HL-60/S4 (cell line): Measurements from ENCODE around the gene ATP2C2.
"Not testable (repeated sequence)": the region's sequence is repeated elsewhere in the genome, so short reads cannot be mapped to it uniquely, and the experiment has no call there.

ENCODE experiments used
- in situ Hi-C: fragments of 300-500 bp; cut with MboI; formaldehyde crosslinking; loops from 2 replicates; pipeline ENCODE4 v1.14.3; 2022; ENCODE audit warnings: low sequenced_read_pairs

Gene ATP2C2

GRCh38 chr16:84391151-84392030, 23.1 kb downstream of the ATP2C2 start:
- in situ Hi-C loops = no loop called here

- in situ Hi-C loops = no loop called here
These were observed 23.7 kb downstream of the ATP2C2 start for GRCh38 chr16:84392031-84392360.

- in situ Hi-C loops = not testable (repeated sequence)
These were observed 27.7 kb downstream of the ATP2C2 start for GRCh38 chr16:84396082-84396481.

DNA sequence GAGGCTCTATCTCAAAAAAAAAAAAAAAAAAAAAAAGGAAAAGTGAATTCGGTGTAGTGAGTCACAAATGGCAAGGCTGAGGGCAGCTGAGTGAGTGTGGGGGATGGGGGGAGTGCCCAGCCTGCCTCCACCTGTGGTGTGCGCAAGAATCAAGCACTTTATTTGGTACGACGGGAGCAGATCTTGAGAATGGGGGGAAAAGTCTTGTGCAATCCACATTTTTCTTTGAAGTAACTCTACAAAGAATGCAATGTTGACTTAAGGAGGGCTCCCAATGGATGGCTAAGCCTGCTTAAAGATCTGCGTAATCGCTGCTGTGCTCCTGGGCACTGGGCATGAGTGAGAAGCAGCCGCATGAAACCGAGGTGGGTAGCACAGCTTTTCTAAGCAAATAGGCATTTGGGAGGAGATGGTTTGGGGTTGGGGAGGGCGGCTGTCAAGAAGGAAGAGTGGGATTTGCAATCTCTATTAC, 28.2 kb downstream of the ATP2C2 start:
- in situ Hi-C loops = no loop called here

DNA sequence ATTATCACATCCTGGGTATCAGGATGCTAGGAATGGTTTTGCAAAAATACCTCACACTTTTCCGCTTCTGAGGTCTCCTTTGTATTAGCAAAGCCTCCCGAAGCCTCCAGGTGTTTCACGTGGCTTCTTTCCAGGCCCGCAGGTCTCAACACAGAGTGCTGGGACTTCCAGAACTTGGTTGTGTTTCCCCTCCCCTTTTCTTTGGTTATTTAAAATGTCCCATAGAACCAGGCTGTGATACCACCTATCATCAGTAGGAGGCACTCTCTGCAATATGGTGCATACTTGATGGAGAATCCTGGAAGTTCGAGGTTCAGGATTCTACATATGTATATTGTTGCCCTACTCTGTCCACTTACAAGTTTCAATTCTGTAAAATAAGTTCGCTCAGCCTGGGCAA, 28.8 kb downstream of the ATP2C2 start:
- in situ Hi-C loops = no loop called here

DNA sequence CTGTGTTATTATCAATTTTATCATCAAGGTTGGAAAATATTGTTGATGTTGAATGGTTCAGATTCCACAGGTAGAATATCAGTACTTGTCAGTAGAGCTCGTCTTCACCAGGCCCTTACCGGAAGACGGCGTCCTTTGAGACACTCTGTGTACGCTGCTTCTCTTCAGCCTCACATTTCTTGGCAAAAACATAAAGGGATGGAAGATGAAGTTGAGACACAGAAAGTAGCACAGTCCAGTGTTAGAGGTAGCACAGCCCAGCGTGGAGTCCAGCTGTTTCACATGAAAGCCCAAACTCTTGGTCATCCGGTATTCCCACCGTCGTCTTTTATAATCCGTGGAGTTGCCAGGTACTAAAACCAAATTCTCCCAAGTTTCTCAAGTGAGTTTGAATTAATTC, 30.4 kb downstream of the ATP2C2 start:
- in situ Hi-C loops = no loop called here

DNA sequence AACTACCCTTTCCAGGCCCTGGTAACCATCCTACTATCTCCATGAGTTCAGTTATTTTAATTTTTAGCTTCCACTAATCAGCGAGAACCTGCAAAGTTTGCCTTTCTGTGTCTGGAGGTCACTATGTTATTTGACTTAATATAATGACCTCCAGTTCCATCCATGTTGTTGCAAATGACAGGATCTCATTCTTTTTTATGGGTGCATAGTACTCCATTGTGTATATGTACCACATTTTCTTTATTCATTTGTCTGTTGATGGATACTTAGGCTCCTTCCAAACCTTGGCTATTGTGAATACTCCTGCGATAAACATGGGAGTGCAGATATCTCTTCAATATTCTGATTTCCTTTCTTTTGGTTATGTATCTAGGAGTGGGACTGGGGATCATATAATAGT, 31.6 kb downstream of the ATP2C2 start:
- in situ Hi-C loops = not testable (repeated sequence)

DNA sequence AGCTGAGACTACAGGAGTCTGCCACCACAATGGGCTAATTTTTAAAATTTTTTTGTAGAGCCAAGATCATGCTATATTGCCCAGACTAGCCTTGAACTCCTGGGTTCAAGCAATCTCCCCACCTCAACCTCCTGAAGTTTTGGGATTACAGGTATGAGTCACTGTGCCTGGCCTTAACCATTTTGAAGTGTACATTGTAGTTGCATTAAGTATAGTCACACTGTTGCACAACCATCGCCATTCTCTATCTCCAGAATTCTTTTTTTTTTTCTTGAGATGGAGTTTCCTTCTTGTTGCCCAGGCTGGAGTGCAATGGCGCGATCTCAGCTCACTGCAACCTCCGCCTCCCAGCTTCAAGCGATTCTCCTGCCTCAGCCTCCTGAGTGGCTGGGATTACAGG, 35.1 kb downstream of the ATP2C2 start:
- in situ Hi-C loops = not testable (repeated sequence)

GRCh38 chr16:84404324-84404723, 36.0 kb downstream of the ATP2C2 start:
- in situ Hi-C loops = no loop called here

GRCh38 chr16:84404936-84405639, 36.8 kb downstream of the ATP2C2 start:
- in situ Hi-C loops = no loop called here

GRCh38 chr16:84406006-84406963, 37.9 kb downstream of the ATP2C2 start:
- in situ Hi-C loops = no loop called here

GRCh38 chr16:84407588-84408313, 39.4 kb downstream of the ATP2C2 start:
- in situ Hi-C loops = no loop called here

DNA sequence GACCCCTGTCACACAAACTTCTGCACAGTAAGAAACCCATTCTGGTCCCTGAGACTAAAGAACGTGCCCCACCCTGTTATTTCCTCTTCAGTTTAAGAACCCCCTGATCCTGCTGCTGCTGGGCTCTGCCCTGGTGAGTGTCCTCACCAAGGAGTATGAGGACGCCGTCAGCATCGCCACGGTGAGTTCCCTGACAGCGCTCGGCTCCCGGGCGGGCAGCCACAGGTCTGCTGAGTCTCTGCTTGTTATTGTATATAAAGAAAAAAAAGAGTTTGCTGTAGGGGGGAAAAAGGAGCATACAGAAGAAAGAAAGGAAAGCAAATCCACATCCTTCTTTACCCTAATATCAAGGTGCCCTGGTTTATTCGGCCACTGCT, 40.0 kb downstream of the ATP2C2 start:
- in situ Hi-C loops = no loop called here

DNA sequence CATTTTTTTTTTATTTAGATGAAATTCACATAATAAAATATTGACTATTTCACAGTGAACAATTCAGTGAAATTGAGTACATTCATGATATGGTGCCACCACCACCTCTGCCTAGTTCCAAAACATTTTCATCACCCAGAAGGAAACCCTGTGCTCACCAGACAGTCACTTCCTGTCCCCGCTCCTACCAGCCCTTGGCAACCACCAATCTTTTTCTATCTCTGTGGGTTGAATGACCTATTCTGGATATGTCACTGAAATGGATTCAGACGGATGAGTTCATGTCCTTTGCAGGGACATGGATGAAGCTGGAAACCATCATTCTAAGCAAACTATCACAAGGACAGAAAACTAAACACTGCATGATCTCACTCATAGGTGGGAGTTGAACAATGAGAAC, 40.5 kb downstream of the ATP2C2 start:
- in situ Hi-C loops = no loop called here

DNA sequence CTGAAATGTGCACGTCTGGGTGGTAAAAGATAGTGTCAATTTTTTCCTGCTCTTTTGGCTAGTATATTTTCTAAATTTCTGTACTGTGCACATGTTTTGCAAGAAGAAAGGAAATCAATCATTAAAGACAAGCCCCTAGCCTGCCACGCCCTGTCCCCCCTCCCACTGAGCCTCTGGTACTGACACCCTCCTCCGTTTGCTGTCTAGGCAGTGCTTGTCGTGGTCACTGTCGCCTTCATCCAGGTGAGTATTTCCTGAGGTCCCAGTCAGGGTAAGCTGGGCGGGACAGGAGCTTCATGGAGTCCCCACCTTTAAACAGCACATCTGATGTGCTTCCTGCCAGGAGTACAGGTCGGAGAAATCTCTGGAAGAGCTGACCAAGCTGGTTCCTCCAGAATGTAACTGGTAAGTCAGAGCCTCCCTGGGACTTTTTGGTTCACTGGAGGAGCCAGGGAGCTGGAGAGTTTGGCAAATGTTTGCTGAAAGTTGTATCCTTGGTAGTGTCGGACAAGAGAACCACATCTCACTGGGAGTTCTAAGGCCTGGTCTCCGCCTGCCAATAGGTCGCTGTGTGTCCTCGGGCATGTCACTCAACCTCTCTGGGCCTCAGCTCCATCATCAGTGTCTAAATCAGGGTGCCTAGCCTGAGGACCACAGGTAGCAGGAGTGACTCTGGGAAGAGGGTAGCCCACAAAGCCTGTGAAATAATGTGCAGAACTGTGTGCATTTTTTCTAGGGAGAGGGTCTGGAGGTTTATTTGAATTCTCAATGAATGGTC, 42.2 kb downstream of the ATP2C2 start:
- in situ Hi-C loops = no loop called here

DNA sequence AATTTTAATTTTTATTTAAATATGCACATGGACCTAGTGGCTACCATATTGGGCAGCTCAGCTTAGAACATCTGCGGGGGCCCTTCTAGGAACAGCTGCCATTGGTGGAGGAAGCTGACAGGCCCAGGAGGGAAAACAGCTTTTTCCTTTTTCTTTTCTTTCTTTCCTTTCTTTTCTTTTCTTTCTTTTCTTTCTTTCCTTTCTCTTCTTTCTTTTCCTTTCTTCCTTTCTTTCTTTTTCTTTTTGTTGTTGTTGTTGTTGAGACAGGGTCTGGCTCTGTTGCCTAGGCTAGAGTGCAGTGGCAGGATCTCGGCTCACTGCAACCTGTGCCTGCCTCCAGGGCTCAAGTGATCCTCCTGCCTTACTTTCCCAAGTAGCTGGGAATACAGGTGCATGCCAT, 43.4 kb downstream of the ATP2C2 start:
- in situ Hi-C loops = no loop called here

- in situ Hi-C loops = no loop called here
These were observed 43.9 kb downstream of the ATP2C2 start for GRCh38 chr16:84412262-84412661.

- in situ Hi-C loops = no loop called here
These were observed 45.1 kb downstream of the ATP2C2 start for GRCh38 chr16:84413244-84414004.

DNA sequence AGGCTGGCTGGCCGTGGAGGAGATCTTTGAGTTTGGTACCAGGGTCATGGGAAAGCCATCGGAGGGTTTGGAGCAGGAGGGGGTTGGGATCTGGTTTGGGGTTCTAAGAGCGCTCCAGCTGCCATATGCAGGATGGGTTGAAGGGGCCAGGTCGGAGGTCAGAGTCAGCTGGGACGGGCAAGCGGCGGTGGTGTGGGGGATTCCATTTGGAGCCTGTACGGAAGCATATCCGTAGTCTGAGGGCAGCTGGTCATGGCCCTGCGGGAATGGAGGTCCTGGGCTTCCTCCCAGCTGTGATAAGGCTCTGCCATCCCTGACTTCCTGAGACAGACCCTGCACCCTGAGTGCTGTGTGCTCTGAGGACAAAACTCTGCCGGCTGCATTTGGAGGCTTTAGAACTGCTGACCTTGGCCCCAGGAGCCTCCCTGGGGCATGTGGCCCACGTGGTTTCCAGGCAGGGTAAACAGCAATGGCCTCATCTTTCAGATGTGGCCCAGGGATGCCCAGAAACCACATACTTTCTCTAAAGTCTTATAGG, 46.5 kb downstream of the ATP2C2 start:
- in situ Hi-C loops = no loop called here
